Stimulated activated CD8-positive, alpha-beta memory T cell treated with anti-CD3 and anti-CD28 coated beads, Interleukin-15, amount 100 ng/mL, for 24 hours (primary cell): ENCODE data around the gene ZFX.

Experiments used
- DNase-seq: peaks from one replicate; pipeline ENCODE4 v3.0.0-alpha.2; 2020; ENCODE audit warnings: low read depth

ZFX gene

DNA sequence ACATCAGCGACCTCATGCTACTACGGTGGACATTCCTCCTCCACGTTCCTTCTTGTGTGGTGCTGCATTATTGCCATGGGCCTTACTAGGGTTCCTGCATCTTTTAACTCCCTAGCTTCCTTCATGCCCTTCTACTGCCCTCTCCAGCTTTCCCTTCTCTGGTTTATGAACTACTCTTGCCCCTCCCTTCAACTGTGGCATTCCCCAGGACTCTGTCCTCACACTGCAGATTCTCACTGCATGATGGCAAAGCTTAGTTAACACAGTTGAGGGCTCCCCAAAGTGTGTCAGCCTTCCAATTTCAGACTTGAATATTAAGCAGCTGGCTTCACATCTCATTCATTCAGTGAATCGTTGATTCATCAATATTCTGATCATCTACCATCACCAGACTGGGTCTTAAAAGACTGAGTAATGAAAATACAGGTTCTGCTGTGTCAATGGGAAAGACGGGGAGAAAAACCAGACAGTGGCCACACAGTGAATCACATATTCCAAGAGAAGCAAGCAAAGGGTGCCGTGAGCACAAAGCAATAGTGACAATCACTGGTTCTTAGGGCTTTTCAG, 53.0 kb downstream of the ZFX start:
- no peak for DNase-seq

DNA sequence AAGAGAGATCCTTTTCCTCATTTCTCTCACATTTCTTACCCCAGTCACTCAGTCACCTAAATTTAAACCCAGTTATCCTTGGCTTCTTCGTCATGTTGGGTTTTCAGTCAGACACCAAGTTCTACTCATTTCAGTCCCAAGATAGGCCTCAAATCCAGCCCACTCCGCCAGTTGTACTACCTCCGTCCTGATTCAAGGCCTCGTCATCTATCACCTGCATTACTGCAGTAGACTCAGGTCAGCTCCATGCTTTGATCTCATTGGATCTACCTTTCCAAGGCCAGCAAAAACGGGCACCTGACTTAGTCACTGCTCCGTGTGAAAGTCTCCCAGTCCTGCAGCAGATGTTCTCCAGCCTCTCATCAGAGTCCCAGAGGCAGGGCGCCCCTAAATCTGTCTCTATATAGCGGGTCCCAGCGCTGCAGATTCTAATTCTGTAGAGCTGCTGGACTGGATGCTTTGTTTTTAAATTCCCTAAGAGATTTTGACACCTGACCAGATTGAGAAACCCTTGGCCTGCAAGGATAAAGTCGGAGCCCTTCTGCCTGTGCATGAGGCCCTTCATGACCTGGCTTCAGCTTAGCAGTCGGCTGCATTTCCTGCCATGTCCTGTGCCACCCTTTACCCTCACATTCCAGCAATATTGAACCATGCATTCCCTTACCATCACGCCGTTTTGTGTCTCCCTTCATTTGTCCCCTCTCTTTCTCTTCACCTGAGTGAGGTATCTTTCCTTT, 53.7 kb downstream of the ZFX start:
- DNase-seq, result no peak

DNA sequence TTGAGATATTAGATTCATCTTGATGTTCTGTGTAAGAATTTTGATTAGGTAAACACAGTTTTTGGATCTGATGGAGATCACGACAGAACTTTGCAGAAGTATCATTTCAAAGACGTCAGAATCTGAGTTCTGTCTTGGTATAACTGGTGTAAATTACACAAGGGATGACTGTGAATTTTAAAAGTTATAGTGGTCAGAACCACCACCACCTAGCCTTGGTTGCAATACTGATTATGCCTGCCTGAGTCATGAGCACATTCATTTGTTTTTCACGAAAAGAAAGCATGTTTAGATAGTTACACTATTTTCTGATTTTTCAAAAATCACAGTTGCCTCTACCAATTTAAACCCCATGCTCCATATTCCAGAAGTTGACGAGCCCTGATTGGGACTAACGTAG, 54.8 kb downstream of the ZFX start:
- DNase-seq, result no peak

DNA sequence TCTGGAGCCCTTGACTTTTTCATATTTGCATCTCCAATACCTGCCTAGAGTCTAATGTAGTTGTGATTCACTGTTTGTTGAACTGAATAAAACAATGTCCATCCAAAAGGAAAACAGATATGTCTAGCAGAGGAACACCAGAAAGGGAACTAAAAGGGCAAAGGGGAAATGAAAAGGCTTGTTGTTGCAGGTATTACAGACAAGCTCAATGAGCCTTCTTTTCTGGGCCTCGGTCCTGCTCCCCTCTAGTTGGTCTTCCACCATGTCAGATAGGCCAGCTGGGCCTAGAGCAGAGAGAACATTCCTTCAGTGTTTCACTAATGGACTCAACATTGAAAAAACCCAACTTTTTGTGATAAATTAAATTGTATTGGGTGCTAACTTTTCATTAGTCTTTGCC, 55.4 kb downstream of the ZFX start:
- DNase-seq, result no peak

DNA sequence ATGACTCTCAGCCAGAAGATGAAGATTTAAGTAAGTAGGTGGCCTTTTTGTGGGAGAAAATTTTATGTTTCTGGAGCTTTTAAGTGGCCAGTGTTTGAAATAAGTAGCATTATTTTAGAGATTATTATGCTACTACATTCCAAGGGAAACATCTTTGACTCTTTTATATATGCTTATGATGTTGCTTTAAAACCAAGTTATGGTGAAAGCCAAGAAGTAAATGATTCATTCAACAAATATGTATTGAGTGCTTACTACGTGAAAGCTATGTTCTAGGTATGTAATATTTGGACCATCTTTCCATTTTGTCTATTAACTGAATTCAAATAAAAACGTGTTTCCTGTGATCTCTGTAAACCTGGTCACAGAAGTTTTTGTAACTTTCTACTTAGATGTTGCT, 58.3 kb downstream of the ZFX start:
- DNase-seq, result no peak

DNA sequence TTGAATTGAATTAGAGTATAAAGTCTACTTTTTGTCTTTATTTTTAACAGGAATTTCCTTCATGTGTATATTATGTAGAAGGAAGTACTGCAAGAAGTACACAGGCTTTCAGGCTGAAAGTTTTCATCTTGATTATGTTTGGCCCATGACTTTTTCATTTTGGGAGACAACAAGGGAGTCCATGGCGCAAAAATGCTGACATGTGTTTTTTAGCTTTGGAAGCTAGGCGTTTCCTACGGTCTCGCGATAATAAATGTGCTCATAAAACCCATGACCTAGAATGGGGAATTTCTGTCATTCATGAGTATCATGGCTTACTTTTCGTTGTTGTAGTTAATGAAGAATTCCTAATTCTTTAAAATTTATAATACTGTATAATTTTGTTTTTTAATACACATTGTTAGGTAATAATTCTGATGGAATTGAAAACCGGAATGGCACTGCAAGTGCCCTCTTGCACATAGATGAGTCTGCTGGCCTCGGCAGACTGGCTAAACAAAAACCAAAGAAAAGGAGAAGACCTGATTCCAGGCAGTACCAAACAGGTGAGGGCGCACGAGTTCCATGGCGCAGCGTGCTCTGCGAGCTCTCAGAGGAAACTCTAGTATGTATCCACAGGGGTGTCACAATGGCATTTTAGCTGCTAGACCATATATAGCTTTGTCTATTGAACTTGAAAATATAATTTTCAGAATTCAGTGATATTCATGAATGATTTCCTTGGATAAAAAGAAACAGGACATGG, 59.1 kb downstream of the ZFX start:
- no peak for DNase-seq

DNA sequence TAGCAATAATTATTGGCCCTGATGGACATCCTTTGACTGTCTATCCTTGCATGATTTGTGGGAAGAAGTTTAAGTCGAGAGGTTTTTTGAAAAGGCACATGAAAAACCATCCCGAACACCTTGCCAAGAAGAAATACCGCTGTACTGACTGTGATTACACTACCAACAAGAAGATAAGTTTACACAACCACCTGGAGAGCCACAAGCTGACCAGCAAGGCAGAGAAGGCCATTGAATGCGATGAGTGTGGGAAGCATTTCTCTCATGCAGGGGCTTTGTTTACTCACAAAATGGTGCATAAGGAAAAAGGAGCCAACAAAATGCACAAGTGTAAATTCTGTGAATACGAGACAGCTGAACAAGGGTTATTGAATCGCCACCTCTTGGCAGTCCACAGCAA, 60.7 kb downstream of the ZFX start:
- DNase-seq, result no peak

DNA sequence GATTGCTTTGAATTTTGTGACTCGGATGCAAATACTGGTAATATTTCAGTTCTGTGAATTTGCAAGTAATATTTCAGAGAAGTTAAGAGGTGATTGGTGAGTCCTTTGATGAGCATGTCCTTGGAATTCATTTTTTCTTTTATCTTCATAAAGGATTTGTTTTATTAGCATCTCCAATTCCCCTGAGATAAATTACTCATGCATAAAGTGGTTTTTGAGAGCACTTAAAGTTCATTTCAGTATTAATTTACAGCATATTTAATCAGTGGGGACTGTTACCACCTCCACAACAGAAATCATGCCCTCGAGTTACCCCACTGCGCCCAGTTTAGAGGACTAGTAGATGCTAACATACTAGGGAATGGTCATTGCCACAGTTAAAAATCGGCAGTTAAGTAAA, 65.0 kb downstream of the ZFX start:
- no peak for DNase-seq

DNA sequence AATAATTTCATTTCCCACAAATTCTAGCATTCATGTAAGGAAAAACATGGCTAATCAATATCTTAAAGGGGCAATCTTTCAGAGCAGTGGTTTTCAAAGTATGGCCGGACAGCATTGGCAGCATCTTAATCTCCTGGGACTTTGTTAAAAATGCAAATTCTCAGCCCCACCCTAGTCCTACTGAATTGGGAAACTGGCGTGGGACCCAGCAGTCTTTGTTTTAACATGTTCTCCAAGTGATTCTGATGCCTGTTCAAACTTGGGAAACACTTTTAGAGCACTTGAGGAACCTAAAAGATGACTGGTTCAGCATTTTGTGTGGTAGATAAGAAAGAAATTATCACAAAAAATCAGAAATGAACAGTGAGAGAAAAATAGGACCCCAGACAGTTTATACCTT, 65.7 kb downstream of the ZFX start:
- DNase-seq, result no peak

DNA sequence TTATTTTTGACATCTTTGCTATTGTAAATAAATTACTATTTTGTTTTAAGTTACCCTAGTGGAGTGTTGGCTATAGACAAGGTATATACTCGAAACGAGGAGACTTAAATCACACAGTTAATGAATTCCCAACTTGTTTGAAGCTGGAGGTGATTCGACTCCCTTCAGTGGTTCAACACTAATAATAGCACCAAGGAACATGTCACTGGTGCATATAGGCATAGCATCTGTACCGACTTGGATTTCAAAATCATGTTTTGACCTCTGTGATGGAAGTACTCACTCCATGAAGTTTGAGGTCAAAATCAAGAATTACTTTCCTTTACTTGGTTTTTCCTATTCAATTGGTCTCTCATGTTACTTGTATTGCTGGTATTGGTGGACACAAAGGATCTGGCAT, 66.5 kb downstream of the ZFX start:
- DNase-seq, result no peak

DNA sequence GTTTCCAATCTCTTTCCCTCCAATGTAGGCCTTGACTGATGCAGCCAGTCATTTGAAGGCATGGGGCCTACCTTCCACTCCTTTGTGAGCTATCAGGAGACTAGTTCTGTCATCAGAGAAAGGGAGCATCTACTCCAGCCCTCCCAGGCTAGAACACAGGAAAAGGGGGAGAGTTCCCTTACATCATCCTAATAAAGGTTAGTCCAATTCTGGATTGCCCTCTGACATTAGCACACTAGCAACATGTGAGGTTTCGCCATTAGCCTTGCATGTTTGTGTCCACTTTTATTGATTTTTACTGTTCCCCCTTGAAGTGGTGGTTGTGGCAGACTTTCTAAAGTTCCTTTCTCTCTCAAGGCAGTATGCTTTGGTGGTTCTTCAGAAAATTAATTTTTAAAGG, 67.3 kb downstream of the ZFX start:
- DNase-seq, result no peak

DNA sequence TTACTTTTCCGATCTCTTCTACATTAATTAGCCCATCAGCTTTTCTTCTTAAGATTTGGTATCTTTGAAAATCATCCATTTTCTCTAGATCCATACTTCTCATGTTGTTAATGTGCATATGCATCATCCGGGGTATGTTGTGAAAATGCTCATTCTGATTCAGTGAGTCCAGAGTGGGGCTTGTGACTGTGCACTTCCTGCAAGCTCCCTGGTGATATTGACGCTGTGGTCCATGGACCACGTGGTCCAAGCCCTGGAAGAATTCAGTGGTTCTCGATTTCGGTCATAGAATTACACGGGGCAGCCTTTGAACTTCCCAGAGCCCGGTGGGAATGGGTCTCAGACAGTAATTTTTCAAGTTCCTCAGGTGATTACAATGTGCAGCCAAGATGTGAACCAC, 69.8 kb downstream of the ZFX start:
- no peak for DNase-seq

DNA sequence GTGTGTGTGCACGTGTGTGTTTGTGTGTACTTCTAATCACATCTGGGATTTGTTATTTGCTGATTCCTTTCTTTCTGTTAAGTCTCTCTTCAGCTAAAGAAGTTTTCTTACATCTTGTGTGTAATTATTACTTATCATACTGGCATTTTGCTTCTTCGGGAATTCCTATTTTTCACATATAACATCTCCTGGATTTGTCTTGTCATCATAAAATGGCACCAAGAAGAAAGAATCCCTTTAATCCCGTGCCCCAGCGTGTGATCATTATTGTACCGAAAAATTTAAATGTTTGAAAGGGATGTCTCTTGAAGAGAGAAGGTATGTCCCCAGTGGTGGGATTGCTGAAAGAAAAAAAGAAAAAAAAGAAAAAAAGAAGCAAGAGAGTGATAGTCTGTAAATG, 72.3 kb downstream of the ZFX start:
- DNase-seq, result no peak

DNA sequence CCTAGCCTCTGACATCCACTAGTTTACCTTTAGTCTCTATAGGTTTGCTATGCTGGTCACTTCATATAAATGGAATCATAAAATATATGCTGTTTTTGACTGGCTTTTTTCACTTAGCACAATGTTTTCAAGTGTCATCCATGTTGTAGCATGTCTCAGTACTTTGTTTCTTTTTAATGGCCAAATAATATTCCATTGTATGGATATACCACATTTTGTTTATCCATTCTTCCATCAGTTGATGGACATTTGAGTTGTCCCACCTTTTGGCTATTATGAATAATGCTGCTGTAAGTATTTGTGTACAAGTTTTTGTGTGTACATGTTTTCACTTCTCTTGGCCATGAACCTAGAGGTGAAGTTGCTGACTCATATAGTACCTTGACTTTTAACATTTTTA, 75.7 kb downstream of the ZFX start:
- no peak for DNase-seq

DNA sequence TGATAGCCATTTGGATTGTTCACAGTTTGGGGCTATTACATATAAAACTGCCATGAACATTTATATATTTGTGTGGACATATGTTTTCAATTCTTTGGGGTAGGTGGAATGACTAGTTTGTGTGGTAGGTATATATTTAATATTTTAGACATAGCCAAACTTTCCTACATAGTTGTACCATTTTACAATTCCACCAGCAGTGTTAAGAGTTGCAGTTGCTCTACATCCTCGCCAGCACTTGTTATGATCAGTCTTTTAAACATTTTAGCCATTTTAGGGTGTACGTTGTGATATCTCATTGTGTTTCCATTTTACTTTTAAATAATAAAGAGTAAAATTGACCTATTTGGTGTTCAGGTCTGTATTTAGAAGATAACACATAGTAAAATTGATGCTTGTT, 76.6 kb downstream of the ZFX start:
- DNase-seq, result no peak

DNA sequence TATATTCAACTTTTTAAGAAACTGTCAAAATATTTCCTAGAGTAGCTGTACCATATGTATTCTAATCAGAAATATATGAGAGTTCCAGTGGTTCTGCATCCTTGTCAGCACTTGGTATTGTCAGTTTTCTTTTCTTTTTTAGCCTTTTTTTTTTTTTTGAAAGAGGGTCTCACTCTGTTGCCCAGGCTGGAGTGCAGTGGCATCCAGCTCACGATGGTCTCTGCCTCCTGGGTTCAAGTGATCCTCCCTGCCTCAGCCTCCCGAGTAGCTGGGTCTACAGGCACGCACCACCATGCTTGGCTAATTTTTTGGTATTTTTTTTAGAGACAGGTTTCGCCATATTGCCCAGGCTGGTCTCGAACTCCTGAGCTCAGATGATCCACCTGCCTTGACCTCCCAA, 79.1 kb downstream of the ZFX start:
- no peak for DNase-seq

DNA sequence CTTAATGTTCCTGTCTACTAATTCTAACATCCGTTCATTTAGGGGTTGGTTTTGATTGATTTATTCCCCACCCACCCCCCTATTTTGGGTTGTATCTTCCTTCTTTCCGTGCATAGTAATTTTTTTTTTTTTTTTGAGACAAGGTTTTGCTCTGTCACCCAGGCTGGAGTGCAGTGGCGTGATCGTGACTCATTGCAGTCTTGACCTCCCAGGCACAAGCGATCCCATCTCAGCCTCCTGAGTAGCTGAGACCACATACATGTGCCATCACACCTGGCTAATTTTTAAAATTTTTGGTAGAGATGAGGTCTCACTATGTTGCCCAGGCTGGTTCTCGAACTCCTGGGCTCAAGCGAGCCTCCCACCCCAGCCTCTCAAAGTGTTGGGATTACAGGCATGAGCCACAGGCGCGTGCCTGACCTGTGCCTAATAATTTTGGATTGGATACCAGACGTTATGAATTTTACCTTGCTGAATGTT, 79.9 kb downstream of the ZFX start:
- no peak for DNase-seq

DNA sequence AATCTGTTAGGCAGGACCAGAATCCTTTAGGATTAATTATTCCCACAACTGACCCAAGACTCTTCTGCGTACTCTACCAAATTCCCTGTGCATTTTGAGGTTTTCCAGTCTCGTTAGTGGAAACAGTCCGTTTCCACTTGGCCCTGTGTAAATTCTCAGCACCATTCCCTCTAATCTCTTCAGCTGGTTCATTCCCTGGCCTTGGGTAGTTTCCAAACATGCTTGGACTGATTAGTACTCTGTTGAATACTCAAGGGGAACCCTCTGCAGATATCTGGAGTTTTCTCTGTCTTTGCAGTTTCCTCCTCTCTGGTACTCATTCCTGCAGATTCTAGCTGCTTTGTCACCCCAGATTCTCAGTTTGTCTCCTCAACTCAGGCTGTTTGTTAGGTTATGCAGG, 80.4 kb downstream of the ZFX start:
- no peak for DNase-seq

DNA sequence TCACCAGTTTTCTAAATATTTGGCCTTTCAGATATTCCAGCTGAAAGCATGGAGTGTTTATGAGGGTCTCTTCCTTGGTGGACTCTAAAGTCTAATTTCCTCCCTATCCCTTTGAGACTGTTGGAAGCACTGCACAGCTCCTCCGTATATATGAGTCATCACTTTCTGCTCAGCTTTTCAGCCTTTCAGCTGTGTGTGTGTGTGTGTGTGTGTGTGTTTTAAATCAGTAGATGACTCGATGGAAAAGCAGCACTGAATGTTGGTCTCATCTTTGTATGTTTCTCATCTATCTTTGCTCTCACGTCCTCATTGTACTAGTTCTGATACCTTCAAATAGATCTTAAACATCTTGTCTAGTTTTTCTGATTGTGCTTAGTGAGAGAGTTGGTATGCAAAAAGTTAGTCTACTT, 81.6 kb downstream of the ZFX start:
- DNase-seq, result no peak

DNA sequence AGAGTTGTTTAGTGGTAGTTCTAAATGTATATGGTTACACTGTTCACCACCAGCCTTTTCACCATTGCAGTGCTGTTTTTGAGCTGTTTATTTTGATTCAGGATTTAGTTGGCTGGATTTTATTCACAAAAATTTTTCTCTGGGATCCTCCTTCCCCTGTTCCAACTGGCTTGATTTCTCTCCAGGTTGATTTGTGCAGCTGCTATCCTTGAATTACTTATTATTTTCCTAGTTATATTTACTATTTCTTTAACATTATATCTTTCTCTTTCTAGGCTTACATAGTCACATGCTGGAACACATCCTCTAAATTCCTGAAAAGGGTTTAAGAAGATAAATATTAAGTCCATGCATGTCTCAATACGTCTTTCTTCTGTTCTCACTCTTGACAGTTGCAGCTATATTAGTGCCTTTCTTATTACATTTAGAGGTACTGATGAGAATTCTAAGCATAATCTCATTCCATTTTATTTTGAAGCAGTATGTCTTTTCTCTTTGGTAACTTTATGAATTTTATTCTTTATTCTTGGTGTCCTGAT, 82.2 kb downstream of the ZFX start:
- no peak for DNase-seq

DNA sequence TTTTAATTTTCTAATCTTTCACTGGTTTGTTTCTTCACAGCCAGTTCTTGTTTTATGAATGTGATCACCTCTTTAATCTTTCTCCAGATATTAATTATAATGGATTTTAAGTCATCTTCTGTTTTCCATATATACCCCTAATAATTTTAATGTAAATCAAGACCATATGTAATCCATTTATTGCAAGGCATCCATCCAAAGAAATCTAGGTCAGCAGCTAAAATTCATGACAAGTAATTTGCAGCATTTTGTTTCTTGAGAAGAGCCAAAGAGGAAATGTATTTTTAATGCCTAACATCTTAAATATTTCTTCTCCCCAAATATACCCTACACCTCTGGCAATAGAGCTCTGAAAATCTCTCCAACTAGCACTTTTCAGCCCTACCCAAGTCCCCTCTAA, 83.3 kb downstream of the ZFX start:
- DNase-seq, result no peak

DNA sequence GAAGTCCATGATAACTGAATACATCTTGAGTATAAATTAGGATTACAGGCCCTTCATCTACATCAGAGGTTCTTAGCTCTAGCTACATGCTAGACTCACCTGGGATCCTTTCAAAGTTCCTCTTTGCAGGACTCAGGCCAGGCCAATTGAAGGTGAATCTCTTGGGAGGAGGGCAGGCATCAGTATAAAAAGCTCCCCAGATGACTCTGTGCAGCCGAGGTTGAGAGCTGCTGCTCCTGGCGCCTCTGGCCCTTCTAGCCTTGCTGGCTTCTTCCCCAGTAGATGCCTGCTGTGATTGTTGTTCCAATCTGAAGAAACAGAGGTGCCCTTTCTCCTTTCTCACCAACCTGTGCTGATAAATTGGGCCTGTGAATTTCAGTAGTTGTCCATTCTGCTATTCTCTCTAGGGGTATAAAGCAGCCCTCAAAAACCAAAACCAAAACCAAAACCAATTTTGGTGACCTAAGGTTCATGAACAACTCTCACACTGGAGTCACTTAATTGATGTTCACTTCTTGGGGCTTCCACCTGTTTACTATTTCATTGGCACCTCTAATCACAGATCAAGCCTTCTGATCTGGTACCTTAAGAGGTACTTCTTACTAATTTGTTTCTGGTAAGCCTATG, 85.7 kb downstream of the ZFX start:
- DNase-seq, result no peak
